Fibroblast of skin of left biceps (primary cell): ENCODE results near the gene BACH2.
A peak's percentile ranks its signal among the peaks of the same experiment; 100 is the strongest.
"Not testable (repeated sequence)": the region's sequence is repeated elsewhere in the genome, so short reads cannot be mapped to it uniquely, and the experiment has no call there.

Source experiments
- DNase-seq, 2 experiments: peaks; one replicate each; pipeline ENCODE4 v3.0.0-alpha.2; 2013; ENCODE audit warnings: low read depth in 2 of 2

BACH2 gene

DNA sequence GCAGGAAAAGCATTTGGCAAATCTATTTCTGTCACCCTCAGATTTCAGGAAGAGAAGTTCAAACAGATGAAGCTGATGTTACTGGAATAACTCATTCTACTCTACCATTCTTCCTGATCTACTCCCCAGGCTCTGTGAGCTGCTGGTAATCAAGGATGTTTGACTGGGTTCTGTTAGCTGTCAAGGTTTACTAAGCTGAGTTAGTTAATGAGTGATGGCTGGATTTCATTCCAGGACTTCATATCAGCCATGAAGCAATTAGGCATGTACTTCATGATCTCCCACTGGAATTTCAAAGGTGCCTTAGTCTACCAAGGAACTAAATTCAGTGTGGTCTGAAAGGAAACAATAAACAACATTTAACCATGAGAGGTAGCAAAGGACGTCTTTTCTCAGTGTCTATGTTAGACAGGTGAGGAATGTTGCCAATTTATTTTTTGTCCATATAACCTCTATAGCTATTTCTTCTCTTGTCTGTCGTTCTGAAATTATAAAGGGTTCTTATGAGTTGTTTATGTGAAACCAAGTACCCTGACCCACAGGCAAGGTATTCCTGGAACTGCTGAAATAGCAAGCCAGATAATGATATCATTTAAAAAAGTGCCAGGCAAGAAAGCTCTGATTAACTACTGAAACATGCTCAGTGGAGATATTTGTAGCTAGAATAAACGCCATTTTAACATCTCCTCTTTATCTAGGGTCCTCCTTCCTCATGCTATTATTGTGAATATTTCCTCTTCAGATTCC lies 112.9 kb downstream of the BACH2 start:
- DNase-seq, result no peak

- no peak for DNase-seq
Observed at GRCh38 chr6:90180526-90180925, 116.1 kb downstream of the BACH2 start.

DNA sequence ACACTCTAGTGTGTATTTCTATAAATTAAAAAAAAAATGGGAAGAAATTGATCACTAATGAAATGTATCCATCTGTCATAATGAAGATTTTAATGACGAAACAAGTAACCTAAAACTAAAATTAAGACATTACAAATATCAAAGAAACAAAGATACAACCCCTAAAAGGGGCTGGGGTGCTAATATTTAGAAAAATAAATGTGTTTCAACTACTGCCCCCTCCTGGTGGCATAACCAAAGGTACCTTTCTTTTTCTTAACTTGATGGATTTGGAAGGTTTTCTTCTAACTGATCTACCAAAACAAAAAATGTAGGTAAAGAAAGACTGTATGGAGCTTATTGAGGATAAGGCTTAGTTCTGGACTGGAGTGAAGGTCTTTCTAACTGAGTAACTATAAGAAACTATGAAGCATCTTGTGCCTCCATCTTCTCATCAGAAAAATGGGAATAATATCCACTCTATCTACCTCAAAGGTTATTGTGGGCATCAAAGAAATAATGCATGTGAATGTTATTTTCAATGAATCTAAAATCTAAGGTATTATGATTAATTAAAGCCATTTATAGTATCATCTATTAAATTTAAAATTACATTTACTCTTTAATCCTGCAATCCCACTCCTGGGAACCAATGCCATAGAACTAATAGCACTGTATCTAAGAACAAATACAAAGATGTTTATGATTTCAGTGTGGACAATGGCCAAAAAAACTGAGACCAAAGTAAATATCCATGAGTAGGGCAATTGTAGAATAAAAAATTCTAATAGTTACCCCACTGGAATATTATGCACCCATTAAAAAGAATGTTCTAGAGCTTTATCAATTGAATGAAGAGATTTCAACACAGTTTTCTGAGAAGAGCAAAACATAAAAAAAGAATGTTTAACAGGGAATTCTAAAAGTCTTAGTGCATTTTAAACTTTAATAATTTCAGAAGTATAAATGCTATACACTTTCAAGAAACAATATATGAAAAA lies 117.2 kb downstream of the BACH2 start:
- no peak for DNase-seq

DNA sequence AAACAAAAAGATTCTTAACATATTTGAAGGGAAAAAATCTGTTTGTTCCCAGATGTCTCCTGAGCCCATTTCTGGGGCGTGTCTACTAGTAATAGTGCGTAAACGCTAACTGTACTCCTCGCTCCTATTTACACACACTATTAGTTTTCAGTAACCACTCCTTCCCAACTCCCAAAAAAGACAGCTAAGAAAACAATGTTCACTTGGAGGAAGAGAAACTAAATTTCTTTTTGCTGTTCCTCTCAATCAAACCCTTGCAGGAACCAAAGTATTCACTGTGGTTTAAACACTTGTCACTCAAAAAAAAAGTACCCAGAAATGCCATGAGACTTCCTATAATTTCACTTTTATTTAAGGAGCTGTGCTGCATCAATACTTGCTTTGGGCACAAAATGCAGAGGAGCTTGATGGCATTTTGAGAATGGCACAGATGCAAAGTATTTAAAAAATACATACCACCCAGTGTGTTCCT lies 118.2 kb downstream of the BACH2 start:
- DNase-seq, result no peak

DNA sequence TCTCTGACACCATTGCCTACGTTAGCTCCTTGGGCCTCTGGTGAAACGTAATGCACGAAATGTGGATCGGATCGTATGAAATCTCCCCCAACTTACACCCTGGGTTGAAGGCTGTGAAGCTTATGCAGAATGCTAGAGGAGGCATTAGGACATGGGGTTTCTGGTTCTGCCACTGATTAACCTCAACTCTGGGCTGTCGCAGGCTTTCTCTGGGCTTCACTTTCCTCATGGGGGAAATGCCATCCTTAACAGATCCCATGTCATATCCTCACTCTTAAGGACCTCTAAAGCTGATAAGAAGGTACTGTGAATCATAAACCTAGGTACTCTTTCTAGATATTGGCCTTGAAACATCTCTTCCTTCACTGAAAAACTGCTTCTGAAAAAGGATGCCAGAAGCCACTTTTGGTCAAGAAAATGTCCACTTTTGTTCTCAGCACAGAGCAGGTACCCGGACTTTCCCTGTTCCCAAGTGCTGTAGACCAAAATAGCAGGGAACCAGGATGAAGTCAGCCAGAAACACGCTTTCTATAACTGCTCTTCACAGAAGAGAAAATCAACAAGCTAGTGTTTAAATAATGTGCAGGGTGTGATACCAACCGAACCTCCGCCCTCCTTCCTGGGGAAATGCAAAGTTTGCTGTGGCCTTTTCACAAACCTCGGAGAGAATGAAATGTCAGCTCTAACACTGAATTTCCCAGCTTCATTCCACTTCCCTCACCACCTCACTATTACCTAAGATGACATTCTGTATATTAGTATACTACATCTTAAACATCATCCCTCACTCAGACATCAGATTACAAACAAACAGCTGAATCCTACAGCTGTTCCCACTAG lies 118.9 kb downstream of the BACH2 start:
- no peak for DNase-seq

DNA sequence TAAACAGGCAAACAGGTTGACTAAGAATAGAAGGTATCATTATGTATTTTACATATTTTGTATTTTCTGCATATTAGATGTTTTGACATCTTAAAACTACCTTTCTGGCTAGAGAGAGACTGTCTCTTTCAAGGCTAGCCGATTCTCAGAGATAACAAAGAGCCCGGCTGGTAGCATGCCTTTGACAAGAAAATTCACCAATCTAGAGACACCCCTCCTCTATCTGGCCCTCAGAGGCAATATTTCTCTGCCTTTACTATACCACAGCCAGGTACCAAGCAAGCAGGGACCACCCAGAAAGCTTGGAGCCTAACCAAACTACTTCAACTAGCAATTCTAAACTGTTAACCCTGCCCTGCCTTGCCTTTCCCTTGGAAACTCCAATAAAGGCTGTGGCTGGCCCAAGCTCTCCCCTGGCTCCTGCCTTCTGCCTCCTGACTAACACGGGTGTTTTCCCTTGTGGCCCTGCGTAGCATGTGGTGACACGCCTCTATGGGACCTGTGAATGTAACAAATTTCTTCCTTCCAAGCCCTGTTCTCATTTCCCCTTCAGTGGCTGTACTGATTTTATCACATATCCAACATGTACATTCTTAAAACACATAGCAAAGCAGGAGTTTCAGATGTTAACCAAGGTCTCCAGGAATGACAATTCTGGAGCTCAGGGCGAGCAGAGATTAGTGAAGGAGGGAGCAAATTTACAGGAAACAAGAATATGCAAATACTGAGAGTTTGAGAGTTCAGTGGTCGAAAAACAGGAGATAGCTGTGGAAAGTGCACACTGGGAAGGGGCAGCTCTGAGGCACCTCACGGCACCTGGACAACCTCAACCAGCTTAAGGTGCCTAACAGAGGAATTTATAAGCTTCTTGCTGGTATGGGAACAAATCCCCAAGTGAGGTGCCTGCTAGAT lies 120.8 kb downstream of the BACH2 start:
- no peak for DNase-seq

DNA sequence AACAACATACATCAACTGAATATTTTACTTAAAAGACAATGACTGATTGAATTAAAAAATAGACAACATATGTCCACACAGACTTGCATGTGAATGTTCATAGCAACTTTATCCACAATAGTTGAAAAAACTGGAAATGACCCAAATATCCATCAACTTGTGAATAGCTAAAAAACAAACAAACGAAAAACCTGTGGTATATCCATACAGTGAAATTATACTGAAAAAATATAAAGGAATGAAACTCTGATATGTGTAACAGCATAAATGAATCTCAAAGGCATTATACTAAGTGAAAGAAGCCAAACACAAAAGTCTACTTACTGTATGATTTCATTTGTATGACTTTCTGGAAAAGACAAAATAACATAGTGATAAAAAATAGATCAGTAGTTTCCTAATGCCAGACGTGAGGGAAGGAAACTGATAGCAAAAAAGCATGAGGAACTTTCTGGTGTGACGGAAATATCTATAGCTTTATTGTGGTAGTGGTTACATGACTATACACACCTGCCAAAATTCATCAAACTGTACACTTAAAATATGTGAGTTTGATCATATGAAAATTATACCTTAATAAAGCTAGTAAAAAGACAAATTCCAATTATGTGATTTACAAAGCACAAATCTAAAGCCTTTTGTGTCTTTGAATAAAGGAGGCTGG lies 123.2 kb downstream of the BACH2 start:
- DNase-seq, result no peak

DNA sequence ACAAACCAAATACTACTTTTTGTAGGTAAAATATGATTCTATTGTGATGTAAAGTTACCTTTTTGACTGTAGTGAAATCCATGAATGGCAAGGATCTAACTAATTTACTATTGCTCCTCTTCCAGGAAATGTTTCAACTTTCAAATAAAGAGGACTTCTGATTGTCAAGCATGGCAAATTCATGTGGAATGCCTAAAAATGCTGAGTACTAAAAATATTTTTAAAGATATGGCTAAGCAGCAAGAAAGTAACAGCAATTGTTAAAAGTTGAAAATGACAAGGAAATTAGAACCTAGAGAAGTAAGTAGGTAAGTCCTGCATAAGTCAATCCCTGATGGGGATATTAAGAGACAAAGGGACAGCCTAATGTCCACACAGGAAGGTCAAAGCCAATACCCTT lies 126.0 kb downstream of the BACH2 start:
- no peak for DNase-seq

DNA sequence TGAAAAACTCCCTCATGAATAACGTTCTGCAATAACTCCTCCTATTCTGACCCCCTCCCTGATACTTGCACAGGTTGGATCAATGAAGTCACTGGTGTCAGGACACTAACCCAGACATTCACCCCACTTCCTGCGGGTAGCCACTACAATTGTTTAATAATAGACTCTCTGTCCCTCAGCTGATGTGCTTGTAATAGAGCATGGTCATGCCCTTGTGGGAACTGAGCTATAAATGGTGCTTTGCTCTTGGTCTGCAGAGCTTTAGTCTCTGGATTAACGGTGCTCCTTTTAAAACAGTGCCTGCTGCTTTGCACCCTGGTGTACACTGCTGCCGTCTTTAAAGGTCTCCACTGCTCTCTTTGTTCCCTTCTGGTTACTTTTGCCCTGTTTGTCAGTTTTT lies 127.3 kb downstream of the BACH2 start:
- no peak for DNase-seq

DNA sequence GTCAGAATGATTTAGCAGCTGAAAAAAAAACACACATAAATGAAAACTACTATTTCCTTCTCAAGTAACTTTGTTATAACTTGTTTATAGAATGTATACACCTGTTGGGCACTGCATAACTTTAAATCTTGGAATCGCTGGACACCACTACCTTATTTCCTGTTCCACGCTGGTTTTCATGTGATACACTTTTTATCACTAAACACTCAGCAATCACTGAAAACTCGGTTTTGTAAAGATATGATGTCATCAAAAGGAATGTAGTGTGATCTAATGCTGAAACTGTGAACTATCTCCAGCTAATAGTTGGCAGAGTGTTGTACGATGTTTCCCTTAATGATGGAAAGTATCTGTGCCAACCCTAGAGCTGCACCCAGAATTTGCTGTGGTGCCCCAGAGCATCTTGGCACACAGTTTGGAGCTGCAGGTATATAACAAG lies 127.9 kb downstream of the BACH2 start:
- peak in 1 of 2 experiments; percentile 26 for DNase-seq

DNA sequence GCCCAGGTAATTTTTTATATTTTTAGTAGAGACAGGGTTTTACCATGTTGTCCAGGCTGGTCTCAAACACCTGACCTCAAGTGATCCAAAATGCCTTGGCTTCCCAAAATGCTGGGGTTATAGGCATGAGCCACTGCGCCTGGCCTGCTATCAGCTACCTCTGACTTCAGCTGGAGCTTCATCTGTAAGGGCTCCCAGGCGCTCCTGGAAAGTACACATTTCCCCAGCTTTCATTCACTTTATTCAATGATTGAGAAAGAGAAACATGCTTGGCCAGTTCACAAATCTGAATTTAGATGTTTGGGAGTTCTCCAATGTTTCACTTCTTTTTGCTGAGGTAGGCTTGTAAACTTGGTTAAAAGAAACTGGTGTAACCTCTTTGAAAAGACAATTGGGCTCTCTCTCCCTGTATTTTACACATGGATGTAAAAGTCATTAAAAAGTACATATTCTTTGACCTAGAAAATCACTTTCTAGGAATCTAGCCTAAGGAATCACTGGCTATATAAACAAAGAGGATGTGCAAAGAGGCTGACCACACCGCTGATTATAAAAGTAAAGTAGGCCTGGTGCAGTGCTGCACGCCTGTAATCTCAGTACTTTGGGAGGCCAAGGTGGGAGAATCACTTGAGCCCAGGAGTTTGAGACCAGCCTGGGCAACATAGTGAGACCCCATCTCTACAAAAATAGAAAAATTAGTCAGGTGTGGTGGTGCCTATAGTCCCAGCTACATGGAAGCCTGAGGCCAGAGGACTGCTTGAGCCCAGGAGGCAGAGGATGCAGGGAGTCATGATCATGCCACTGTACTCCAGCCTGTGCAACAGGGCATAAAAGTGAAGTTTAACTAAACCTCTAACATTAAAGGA lies 128.9 kb downstream of the BACH2 start:
- no peak for DNase-seq

GRCh38 chr6:90166155-90166924 lies 130.3 kb downstream of the BACH2 start:
- not testable (repeated sequence) for DNase-seq

- no peak for DNase-seq
Observed at GRCh38 chr6:90162648-90163387, 133.8 kb downstream of the BACH2 start.

DNA sequence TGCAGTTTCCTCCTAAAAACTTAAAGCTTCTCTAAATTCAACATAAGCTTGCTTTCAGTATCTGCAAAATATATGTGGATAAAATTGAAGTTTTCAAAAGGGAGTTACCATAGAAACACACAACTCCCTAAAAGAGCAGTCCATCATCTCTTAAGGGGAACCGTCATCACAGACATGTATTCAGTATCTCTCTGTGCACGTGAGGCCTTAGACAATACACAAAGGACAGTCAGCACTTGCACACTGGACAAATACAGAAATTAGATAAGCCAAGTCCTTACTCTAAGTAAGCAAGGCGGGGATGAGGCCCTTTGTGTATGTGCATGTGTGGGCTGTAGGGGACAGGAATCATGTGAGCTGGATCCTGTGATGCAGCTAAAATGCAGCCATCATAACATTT lies 136.6 kb downstream of the BACH2 start:
- DNase-seq, result no peak

- no peak for DNase-seq
Observed at GRCh38 chr6:90159452-90159851, 137.2 kb downstream of the BACH2 start.

- DNase-seq, result no peak
Observed at GRCh38 chr6:90158936-90159335, 137.7 kb downstream of the BACH2 start.

DNA sequence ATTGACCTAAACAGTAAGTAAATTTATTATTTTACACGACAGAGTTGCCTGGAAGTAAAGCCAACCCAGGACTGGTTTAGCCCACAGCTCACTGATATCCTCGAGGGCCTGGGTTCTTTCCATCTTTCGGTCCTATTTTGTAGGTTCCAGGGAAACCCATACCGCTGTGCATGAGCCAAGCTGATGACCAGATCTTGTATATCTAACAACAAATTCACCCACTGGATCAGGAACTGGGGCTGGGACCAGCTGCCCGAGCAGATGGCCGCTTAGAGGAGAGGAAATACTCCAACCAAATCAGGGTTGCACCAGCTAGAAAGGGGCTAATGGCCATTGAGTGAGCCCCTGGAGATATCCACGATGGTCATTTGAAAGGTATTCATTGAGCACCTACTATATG lies 139.2 kb downstream of the BACH2 start:
- no peak for DNase-seq

DNA sequence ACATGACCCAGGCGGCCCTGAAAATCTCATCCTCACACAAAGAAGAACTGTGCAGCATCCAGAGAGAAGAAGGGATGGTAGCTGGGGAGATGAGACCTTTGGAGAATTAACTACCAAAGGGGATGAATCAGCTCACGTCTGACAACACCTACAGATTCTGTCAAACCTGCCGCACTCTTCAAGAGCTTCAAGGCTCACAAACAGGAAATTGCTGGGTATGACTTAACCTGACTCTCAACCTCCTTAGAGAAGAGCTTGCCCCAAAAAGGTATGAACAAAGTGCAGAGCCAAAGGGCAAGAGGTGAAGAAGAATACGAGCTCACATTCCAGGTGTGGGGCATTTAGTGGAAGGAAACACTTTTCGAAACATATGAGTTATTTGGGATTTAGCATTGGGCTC lies 139.8 kb downstream of the BACH2 start:
- no peak for DNase-seq
